ENCODE results near the gene CLDN14.

Gene CLDN14

GRCh38 chr21:36509973-36510664 lies 30.2 kb upstream of the CLDN14 start:
- H3K27ac ChIP-seq: peak overlapping the region; percentile 100
- no peak for TF ChIP-seq CTCF (conservative IDR thresholded peaks at IDR 0.05)

- no peak; the same call in 1 of the 2 replicates for TF ChIP-seq CTCF (conservative IDR thresholded peaks at IDR 0.05)
- peak overlapping the region; percentile 100 for H3K27ac ChIP-seq
These were observed 29.0 kb upstream of the CLDN14 start for GRCh38 chr21:36508948-36509347.

GRCh38 chr21:36507397-36508018 lies 27.6 kb upstream of the CLDN14 start:
- H3K27ac ChIP-seq: peak overlapping the region; percentile 100
- TF ChIP-seq CTCF (conservative IDR thresholded peaks at IDR 0.05): no peak

GRCh38 chr21:36506482-36506881 lies 26.6 kb upstream of the CLDN14 start:
- no peak for TF ChIP-seq CTCF (conservative IDR thresholded peaks at IDR 0.05)
- H3K27ac ChIP-seq: peak overlapping the region; percentile 100

GRCh38 chr21:36504067-36505058 lies 24.4 kb upstream of the CLDN14 start:
- peak; percentile 97 for TF ChIP-seq CTCF (conservative IDR thresholded peaks at IDR 0.05)
- H3K27ac ChIP-seq: peak overlapping the region; percentile 100

- H3K27ac ChIP-seq: peak overlapping the region; percentile 98
- no peak for TF ChIP-seq CTCF (conservative IDR thresholded peaks at IDR 0.05)
These were observed 22.4 kb upstream of the CLDN14 start for GRCh38 chr21:36502365-36502764.

- peak overlapping the region; percentile 98 for H3K27ac ChIP-seq
- no peak for TF ChIP-seq CTCF (conservative IDR thresholded peaks at IDR 0.05)
These were observed 21.6 kb upstream of the CLDN14 start for GRCh38 chr21:36501589-36501892.

Data from VCaP (cell line).